ENCODE measurements around the gene PCDH15. TPM values are rescaled to one million over a fixed set of nuclear protein-coding genes. Genes with fewer than 3 reads are reported as not detected.

The PCDH15 gene
- total RNA-seq, 1 experiment from 2014 or later = 0.59 TPM

GRCh38 chr10:54769051-54769450 lies 32.0 kb downstream of the PCDH15 start:
- Mint-ChIP-seq H3K4me3 (no peak overlapping the region), H3K9me3 (no peaks in the 10 kb centered on the region), H3K4me1 (0 out of 2 replicates have a peak, but pooled peaks cover 4% of the 10 kb centered on the region), H3K36me3 (no peaks in the 10 kb centered on the region), H3K27ac (no peak overlapping the region), H3K27me3 (ENCODE audit: low read depth) (no peaks in the 10 kb centered on the region)
- DNase-seq (ENCODE audit: low spot score) (no peak), ATAC-seq (no peak)
- ChIA-PET POLR2A (no interaction called here), CTCF (no interaction called here)
- TF ChIP-seq ZNF232 (CRISPR knock-in tag; IDR thresholded peaks at IDR 0.05) = no peak
- TF ChIP-seq NFATC4 (CRISPR knock-in tag; IDR thresholded peaks at IDR 0.05) = no peak
- TF ChIP-seq STAT6 (CRISPR knock-in tag; conservative IDR thresholded peaks at IDR 0.05; ENCODE audit: low read depth) = no peak
- no peak for TF ChIP-seq ZBTB21 (CRISPR knock-in tag; IDR thresholded peaks at IDR 0.05; ENCODE audit: borderline replicate concordance)
- TF ChIP-seq SMAD3 (CRISPR knock-in tag; IDR thresholded peaks at IDR 0.05; ENCODE audit: borderline replicate concordance) = no peak
- TF ChIP-seq CDX4 (CRISPR knock-in tag; IDR thresholded peaks at IDR 0.05; ENCODE audit: borderline replicate concordance) = no peak
- TF ChIP-seq E2F4 (CRISPR knock-in tag; IDR thresholded peaks at IDR 0.05; ENCODE audit: borderline replicate concordance, low read depth) = no peak
- no peak for TF ChIP-seq CREM (CRISPR knock-in tag; IDR thresholded peaks at IDR 0.05)
- no peak for TF ChIP-seq ERG (CRISPR knock-in tag; IDR thresholded peaks at IDR 0.05)
- no peak for TF ChIP-seq ATF3 (CRISPR knock-in tag; conservative IDR thresholded peaks at IDR 0.05)

- no peaks in the 10 kb centered on the region for H3K9me3 Mint-ChIP-seq
- no peak overlapping the region for H3K4me3 Mint-ChIP-seq
- POLR2A ChIA-PET = no interaction called here
- H3K27ac Mint-ChIP-seq = no peak overlapping the region
- H3K4me1 Mint-ChIP-seq = peaks cover 3% of the 10 kb centered on the region
- no peaks in the 10 kb centered on the region for H3K36me3 Mint-ChIP-seq
- no peaks in the 10 kb centered on the region for H3K27me3 Mint-ChIP-seq (ENCODE audit: low read depth)
- DNase-seq (ENCODE audit: low spot score) (no peak), ATAC-seq (no peak)
- TF ChIP-seq AR (CRISPR knock-in tag; IDR thresholded peaks at IDR 0.05) = no peak
- TF ChIP-seq FOXK1 (CRISPR knock-in tag; IDR thresholded peaks at IDR 0.05) = no peak
- no peak for TF ChIP-seq SOX15 (CRISPR knock-in tag; IDR thresholded peaks at IDR 0.05)
- TF ChIP-seq ESRRA (CRISPR knock-in tag; IDR thresholded peaks at IDR 0.05; ENCODE audit: borderline replicate concordance) = no peak
- no peak for TF ChIP-seq HMGA2 (CRISPR knock-in tag; IDR thresholded peaks at IDR 0.05)
- no peak for TF ChIP-seq ZBTB43 (CRISPR knock-in tag; IDR thresholded peaks at IDR 0.05)
- TF ChIP-seq PRDM15 (CRISPR knock-in tag; IDR thresholded peaks at IDR 0.05) = no peak
- no peak for TF ChIP-seq RORB (CRISPR knock-in tag; IDR thresholded peaks at IDR 0.05)
- no peak for TF ChIP-seq ZNF138 (CRISPR knock-in tag; conservative IDR thresholded peaks at IDR 0.05)
- CTCF ChIA-PET = no interaction called here
Measured at GRCh38 chr10:54758791-54759190, 42.2 kb downstream of the PCDH15 start.

Data from WTC11 (cell line).